ENCODE measurements around the gene NANP. TPM values are rescaled to one million over a fixed set of nuclear protein-coding genes. Genes with fewer than 3 reads are reported as not detected.

Gene NANP
- total and polyA plus RNA-seq, 2 of the 4 experiments (the other 2 are of a cell fraction): 4.9 to 7.2 TPM

- no peaks in the 10 kb centered on the region for H3K27me3 ChIP-seq (ENCODE audit: control insufficient read depth, insufficient read depth, low read length)
- H3K18ac ChIP-seq (ENCODE audit: low read depth, low read length): no peak overlapping the region
- H3K14ac ChIP-seq (replicated peaks; ENCODE audit: low read depth, low read length): no peak overlapping the region
- DNase-seq (no peak), ATAC-seq (ENCODE audit: low read depth) (no peak)
- no peak overlapping the region for H2AK9ac ChIP-seq (replicated peaks; ENCODE audit: low read depth, low read length, poor library complexity)
- H2BK15ac ChIP-seq (ENCODE audit: low read depth, low read length): no peak overlapping the region
- H2BK5ac ChIP-seq (ENCODE audit: low read depth, low read length, poor library complexity, severe bottlenecking): no peak overlapping the region
- H4K20me1 ChIP-seq (ENCODE audit: insufficient read depth, low read length): no peaks in the 10 kb centered on the region
- H3K4me2 ChIP-seq (ENCODE audit: low read depth, low read length): no peak overlapping the region
- no peak overlapping the region for H2BK20ac ChIP-seq (ENCODE audit: low read depth, low read length)
- H3K56ac ChIP-seq (ENCODE audit: extremely low read depth, insufficient read depth, low read length): no peak overlapping the region
- H3K4me3 ChIP-seq (ENCODE audit: insufficient read depth, low read depth, low read length): no peak overlapping the region
- no peak overlapping the region for H4K8ac ChIP-seq (ENCODE audit: low read depth in 2 of 2, low read length in 2 of 2)
- no peaks in the 10 kb centered on the region for H3K9me3 ChIP-seq (ENCODE audit: control insufficient read depth, insufficient read depth, low read length)
- H3K9ac ChIP-seq (ENCODE audit: low read depth, low read length): no peak overlapping the region
- no peak overlapping the region for H3K4ac ChIP-seq (ENCODE audit: low read depth, low read length)
- H3K4me1 ChIP-seq (ENCODE audit: control insufficient read depth, insufficient read depth, low read length): peaks cover 6% of the 10 kb centered on the region
- peaks cover 4 to 17% of the 10 kb centered on the region in 2 experiments for H3K79me1 ChIP-seq (ENCODE audit: low read depth in 1 of 2, low read length in 2 of 2)
- H2AK5ac ChIP-seq (ENCODE audit: low read depth, low read length): no peak overlapping the region
- in situ Hi-C loops (cut with MboI; ENCODE audit: low sequenced_read_pairs) (loop anchor here (25.0 kb wide), 1 partner anchor 600 kb away; the partner anchor contains the start of gene APMAP), intact Hi-C loops (cut with micrococcal nuclease) (no loop called here), dilution Hi-C loops (cut with HindIII; ENCODE audit: low sequenced_read_pairs, unreplicated experiment) (no loop called here)
- no peak overlapping the region for H4K91ac ChIP-seq (ENCODE audit: insufficient read depth, low read depth, low read length)
- H3K9me1 ChIP-seq (ENCODE audit: insufficient read depth, low read length): no peaks in the 10 kb centered on the region; the same call in 1 of the 2 replicates
- no peak for TF ChIP-seq ELK1 (IDR thresholded peaks at IDR 0.05; ENCODE audit: borderline replicate concordance, low read depth, low read length)
- no peak for TF ChIP-seq BHLHE40 (IDR thresholded peaks at IDR 0.05; ENCODE audit: low read depth, low read length)
- no peak for TF ChIP-seq MXI1 (IDR thresholded peaks at IDR 0.05; ENCODE audit: borderline replicate concordance, low read depth, low read length)
- no peak for TF ChIP-seq CTCF (conservative IDR thresholded peaks at IDR 0.05; ENCODE audit: low read depth, low read length)
- no peak for TF ChIP-seq MAZ (IDR thresholded peaks at IDR 0.05; ENCODE audit: borderline replicate concordance, low read depth, low read length)
- no peak for TF ChIP-seq FOS (IDR thresholded peaks at IDR 0.05; ENCODE audit: low read depth, low read length)
- no peak for TF ChIP-seq POLR2A (IDR thresholded peaks at IDR 0.05; ENCODE audit: low read depth, low read length)
- no peak for TF ChIP-seq NFE2L2 (IDR thresholded peaks at IDR 0.05; ENCODE audit: low read depth, low read length)
- TF ChIP-seq RAD21 (IDR thresholded peaks at IDR 0.05; ENCODE audit: low read length): no peak
- no peak for TF ChIP-seq MAFK (IDR thresholded peaks at IDR 0.05; ENCODE audit: low read depth, low read length)
- TF ChIP-seq USF2 (IDR thresholded peaks at IDR 0.05; ENCODE audit: low read depth, low read length): no peak
- no peak for TF ChIP-seq CEBPB (IDR thresholded peaks at IDR 0.05; ENCODE audit: low read depth, low read length)
- TF ChIP-seq RCOR1 (IDR thresholded peaks at IDR 0.05; ENCODE audit: insufficient replicate concordance, low read length): no peak
- no peak for TF ChIP-seq SMC3 (IDR thresholded peaks at IDR 0.05; ENCODE audit: low read depth, low read length)
- no peak for TF ChIP-seq RFX5 (IDR thresholded peaks at IDR 0.05; ENCODE audit: low read depth, low read length)
- TF ChIP-seq CHD1 (IDR thresholded peaks at IDR 0.05; ENCODE audit: low read depth, low read length): no peak
- no peak overlapping the region for H3K27ac ChIP-seq (ENCODE audit: insufficient read depth, low read length)
- WGBS, 2 experiments (ENCODE audit: extremely low coverage in 2 of 2, insufficient read length in 1 of 2): 60% methylated on average over 1 of the region's 5 CpGs; no CpG with 5 or more reads in 1 of the 2 experiments
- ChIA-PET CTCF (interaction anchor here (0.9 kb wide), 1 partner anchor 11 kb away, joined by 3 read pairs; no protein-coding TSS in a partner anchor), POLR2A (ENCODE audit: unreplicated experiment) (no interaction called here)
- H3K23ac ChIP-seq (ENCODE audit: low read depth, low read length): no peak overlapping the region
- no peak overlapping the region for H4K5ac ChIP-seq (ENCODE audit: low read depth, low read length)
- H2BK120ac ChIP-seq (ENCODE audit: low read depth, low read length): no peak overlapping the region
- peak overlapping the region; percentile 11 for H2AFZ ChIP-seq (replicated peaks; ENCODE audit: low read length, poor library complexity)
- BruUV-seq (replicated peaks): no TSS peak
- no peaks in the 10 kb centered on the region for H3K36me3 ChIP-seq (ENCODE audit: control insufficient read depth, insufficient read depth, low read length)
Measured at GRCh38 chr20:25587536-25587935, 36.3 kb downstream of the NANP start.
